Effector memory CD4-positive, alpha-beta T cell (primary cell): ENCODE data around the gene ARSG.
"Not testable (repeated sequence)": the region's sequence is repeated elsewhere in the genome, so short reads cannot be mapped to it uniquely, and the experiment has no call there.

Source experiments
- DNase-seq, 3 donors: peaks; one replicate each; pipeline ENCODE4 v3.0.0-alpha.2; 2020
- H3K27ac ChIP-seq: 2 replicates; pipeline ENCODE4 v1.7.0; 2013; ENCODE audit warnings: mild to moderate bottlenecking, low read length, moderate library complexity; ENCODE audit not compliant: insufficient read depth, poor library complexity, severe bottlenecking
- H3K27me3 ChIP-seq: replicated peaks from 2 replicates; pipeline ENCODE4 v1.7.0; 2013; ENCODE audit warnings: mild to moderate bottlenecking, low read length; ENCODE audit not compliant: insufficient read depth, control insufficient read depth, poor library complexity, severe bottlenecking
- H3K36me3 ChIP-seq: 2 replicates; pipeline ENCODE4 v1.7.0; 2013; ENCODE audit warnings: mild to moderate bottlenecking, low read length, moderate library complexity; ENCODE audit not compliant: control insufficient read depth, insufficient read depth
- H3K4me1 ChIP-seq: 2 replicates; pipeline ENCODE4 v1.7.0; 2013; ENCODE audit warnings: low read length, mild to moderate bottlenecking; ENCODE audit not compliant: control insufficient read depth, insufficient read depth, poor library complexity, severe bottlenecking
- H3K4me3 ChIP-seq: 2 replicates; pipeline ENCODE4 v1.7.0; 2013; ENCODE audit warnings: low read length, low read depth, mild to moderate bottlenecking; ENCODE audit not compliant: insufficient read depth, poor library complexity, severe bottlenecking
- H3K9me3 ChIP-seq: 2 replicates; pipeline ENCODE4 v1.7.0; 2013; ENCODE audit warnings: mild to moderate bottlenecking, low read length, moderate library complexity; ENCODE audit not compliant: control insufficient read depth

Gene ARSG

DNA sequence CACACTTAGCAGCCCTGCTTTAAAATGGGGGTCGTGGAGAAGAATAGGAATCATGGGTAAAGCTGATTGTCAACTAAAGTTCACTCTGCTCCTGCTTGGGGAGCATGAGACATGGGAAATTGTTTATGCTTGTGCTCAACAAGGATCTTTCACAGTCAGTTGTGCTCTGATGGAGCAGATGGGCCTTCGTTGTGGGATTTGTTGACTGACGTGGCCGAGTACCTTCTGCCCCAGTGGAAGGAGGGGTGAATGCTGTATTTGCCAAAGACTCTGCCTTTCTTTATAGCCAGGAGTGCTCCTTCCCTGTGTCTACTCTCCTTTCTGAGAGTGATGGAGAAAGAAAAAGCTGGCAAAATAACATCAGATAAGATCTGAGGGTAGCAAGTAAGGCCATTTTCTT is 11.4 kb downstream of the ARSG start:
- DNase-seq, result no peak

DNA sequence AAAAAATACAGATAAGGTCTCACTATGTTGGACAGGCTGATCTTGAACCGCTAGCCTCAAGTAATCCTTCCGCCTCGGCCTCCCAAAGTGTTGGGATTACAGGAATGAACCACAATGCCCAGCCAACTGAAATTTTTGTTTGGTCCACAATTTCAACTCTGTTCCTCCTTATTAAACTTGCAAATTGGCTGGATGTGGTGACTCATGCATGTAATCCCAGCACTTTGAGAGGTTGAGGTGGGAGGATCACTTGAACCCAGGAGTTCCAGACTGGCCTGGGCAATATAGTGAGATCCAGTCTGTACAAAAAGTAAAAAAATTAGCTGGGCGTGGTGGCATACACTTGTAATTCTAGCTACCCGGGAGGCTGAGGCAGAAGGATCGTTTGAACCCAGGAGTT is 13.4 kb downstream of the ARSG start:
- H3K27ac ChIP-seq, result no peak overlapping the region
- no peaks in the 10 kb centered on the region for H3K9me3 ChIP-seq
- no peak for DNase-seq
- no peaks in the 10 kb centered on the region for H3K36me3 ChIP-seq
- H3K4me1 ChIP-seq, result no peaks in the 10 kb centered on the region
- H3K27me3 ChIP-seq, result no peaks in the 10 kb centered on the region
- no peak overlapping the region for H3K4me3 ChIP-seq

More for the DNA sequence above, 11.4 kb downstream of the ARSG start:
- H3K4me1 ChIP-seq, result peaks cover 10% of the 10 kb centered on the region
- H3K9me3 ChIP-seq, result no peaks in the 10 kb centered on the region
- no peak overlapping the region for H3K4me3 ChIP-seq
- no peaks in the 10 kb centered on the region for H3K27me3 ChIP-seq
- no peaks in the 10 kb centered on the region for H3K36me3 ChIP-seq
- no peak overlapping the region for H3K27ac ChIP-seq

DNA sequence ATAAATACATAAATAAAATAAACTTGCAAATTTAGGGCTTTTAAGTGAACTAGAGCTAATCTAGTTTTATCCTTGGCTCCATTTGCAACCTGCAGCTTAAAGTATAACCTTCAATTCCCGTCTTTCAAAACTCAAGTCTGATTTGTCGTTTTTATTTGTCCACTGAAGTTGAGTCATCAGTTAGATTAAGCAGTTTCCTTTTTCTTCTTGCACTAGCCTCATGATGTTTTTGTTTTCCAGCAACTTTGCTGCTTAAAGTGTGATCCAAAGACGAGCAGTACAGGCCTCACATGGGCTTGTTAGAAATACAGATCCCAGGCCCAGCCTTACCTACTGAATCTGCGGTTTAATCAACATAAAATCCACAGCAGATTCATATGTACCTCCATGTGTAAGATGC is 13.8 kb downstream of the ARSG start:
- no peaks in the 10 kb centered on the region for H3K36me3 ChIP-seq
- H3K4me3 ChIP-seq, result no peak overlapping the region
- DNase-seq, result no peak
- no peaks in the 10 kb centered on the region for H3K9me3 ChIP-seq
- no peak overlapping the region for H3K27ac ChIP-seq
- no peaks in the 10 kb centered on the region for H3K27me3 ChIP-seq
- H3K4me1 ChIP-seq, result peaks cover 4% of the 10 kb centered on the region

DNA sequence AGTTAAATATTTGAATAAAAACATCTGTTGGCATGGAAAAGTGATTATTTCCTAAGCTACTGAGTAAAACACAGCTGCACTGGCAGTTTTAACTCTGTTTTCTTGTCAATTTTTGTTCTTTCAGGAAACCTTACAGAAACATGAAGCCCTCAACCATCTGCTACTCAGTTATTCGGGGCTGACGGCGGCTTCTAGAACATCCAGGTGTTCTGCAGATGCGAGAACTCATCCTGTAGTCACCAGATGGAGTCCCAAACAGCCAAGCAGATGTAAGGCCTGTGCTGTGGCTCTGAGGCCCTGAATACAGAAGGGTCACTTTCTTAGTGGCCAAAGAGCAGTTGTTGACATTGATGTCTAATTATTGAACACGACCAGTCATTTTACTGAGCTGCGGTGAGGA is 15.5 kb downstream of the ARSG start:
- H3K27ac ChIP-seq, result no peak overlapping the region
- no peak overlapping the region for H3K4me3 ChIP-seq
- H3K4me1 ChIP-seq, result peaks cover 6% of the 10 kb centered on the region
- DNase-seq, result no peak
- no peaks in the 10 kb centered on the region for H3K36me3 ChIP-seq
- no peaks in the 10 kb centered on the region for H3K9me3 ChIP-seq
- H3K27me3 ChIP-seq, result no peaks in the 10 kb centered on the region

DNA sequence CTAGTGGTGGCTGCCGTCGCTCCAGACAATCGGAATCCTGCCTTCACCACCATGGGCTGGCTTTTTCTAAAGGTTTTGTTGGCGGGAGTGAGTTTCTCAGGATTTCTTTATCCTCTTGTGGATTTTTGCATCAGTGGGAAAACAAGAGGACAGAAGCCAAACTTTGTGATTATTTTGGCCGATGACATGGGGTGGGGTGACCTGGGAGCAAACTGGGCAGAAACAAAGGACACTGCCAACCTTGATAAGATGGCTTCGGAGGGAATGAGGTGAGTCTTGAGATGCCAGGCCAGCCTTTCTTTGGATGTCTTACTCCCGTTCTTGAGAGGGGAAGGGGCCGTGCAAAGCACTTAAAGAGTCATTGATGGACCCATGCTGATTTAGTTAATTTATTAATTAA is 16.1 kb downstream of the ARSG start:
- no peak for DNase-seq
- Histone ChIP-seq H3K9me3 (no peaks in the 10 kb centered on the region), H3K4me1 (peaks cover 6% of the 10 kb centered on the region), H3K4me3 (no peak overlapping the region), H3K36me3 (no peaks in the 10 kb centered on the region), H3K27ac (no peak overlapping the region), H3K27me3 (no peaks in the 10 kb centered on the region)

DNA sequence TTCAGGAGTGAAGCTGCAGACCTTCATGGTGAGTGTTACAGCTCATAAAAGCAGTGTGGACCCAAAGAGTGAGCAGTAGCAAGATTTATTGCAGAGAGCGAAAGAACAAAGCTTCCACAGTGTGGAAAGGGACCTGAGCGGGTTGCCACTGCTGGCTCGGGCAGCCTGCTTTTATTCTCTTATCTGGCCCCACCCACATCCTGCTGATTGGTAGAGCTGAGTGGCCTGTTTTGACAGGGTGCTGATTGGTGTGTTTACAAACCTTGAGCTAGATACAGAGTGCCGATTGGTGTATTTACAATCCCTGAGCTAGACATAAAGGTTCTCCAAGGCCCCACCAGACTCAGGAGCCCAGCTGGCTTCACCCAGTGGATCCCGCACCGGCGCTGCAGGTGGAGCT is 17.2 kb downstream of the ARSG start:
- not testable (repeated sequence) for H3K4me3 ChIP-seq, H3K27ac ChIP-seq, H3K9me3 ChIP-seq, H3K4me1 ChIP-seq, H3K27me3 ChIP-seq, H3K36me3 ChIP-seq, DNase-seq

DNA sequence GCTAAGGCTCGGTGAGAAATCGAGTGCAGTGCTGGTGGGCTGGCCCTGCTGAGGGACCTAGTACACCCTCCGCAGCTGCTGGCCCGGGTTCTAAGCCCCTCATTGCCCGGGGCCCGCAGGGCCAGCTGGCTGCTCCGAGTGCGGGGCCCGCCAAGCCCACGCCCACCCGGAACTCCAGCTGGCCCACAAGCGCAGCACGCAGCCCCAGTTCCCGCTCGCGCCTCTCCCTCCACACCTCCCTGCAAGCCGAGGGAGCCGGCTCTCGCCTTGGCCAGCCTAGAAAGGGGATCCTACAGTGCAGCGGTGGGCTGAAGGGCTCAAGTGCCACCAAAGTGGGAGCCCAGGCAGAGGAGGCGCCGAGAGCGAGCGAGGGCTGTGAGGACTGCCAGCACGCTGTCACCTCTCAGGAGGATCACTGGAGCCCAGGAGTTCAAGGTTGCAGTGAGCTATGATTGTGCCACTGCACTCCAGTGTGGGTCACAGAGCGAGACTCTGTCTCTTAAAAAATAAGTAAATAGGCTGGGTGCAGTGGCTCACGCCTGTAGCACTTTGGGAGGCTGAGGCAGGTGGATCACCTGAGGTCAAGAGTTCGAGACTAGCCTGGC is 17.9 kb downstream of the ARSG start:
- H3K36me3 ChIP-seq, H3K27me3 ChIP-seq, H3K27ac ChIP-seq, DNase-seq, H3K4me3 ChIP-seq, H3K9me3 ChIP-seq: not testable (repeated sequence)
- H3K4me1 ChIP-seq, result peaks cover 10% of the 10 kb centered on the region

DNA sequence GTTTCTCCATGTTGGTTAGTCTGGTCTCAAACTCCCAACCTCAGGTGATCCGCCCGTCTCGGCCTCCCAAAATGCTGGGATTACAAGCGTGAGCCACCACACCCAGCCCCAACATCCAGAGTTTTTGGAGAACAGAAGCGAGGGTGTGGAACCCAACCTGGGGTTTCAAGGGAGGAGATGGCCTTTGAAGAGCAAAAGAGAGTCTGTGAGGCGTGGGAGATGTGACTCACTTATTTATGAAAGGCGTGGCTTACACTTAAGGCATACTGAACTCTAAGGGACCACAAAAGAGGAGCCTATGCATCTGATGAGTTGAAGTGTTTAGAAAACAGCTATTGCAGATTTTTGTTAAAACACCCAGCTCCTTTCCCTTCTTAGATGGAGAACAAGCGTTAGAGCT is 18.9 kb downstream of the ARSG start:
- no peak overlapping the region for H3K27ac ChIP-seq
- DNase-seq, result no peak
- no peaks in the 10 kb centered on the region for H3K9me3 ChIP-seq
- peaks cover 20% of the 10 kb centered on the region for H3K4me1 ChIP-seq
- no peaks in the 10 kb centered on the region for H3K36me3 ChIP-seq
- no peaks in the 10 kb centered on the region for H3K27me3 ChIP-seq
- no peak overlapping the region for H3K4me3 ChIP-seq

DNA sequence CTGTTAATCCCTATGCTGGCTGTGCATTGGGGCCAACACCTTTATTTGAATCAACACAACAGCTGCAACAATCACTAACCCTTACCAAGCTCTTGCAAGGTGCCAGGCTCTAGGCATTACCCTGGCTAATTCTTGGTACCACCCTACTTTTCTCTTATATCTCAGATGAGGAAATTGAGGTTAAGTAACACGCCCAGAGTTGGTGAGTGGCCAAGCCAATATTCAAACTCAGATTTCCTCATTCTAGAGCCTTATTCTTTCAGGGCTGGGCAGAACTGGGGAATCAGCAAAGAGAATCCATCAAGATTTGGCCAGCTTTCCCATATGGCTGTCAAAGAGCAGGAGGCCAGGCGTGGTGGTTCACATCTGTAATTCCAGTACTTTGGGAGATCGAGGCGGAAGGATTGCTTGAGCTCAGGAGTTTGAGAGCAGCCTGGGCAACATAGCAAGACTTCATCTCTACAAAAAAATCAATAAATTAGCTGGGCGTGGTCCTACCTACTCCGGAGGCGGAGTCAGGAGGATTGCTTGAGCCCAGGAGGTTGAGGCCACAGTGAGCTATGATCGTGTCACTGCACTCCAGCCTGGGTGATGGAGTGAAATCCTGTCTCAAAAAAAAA is 23.7 kb downstream of the ARSG start:
- H3K27me3 ChIP-seq, result no peaks in the 10 kb centered on the region
- no peaks in the 10 kb centered on the region for H3K36me3 ChIP-seq
- no peak for DNase-seq
- no peak overlapping the region for H3K4me3 ChIP-seq
- no peaks in the 10 kb centered on the region for H3K9me3 ChIP-seq
- H3K4me1 ChIP-seq, result peaks cover 23% of the 10 kb centered on the region
- H3K27ac ChIP-seq, result peak overlapping the region; percentile 27

DNA sequence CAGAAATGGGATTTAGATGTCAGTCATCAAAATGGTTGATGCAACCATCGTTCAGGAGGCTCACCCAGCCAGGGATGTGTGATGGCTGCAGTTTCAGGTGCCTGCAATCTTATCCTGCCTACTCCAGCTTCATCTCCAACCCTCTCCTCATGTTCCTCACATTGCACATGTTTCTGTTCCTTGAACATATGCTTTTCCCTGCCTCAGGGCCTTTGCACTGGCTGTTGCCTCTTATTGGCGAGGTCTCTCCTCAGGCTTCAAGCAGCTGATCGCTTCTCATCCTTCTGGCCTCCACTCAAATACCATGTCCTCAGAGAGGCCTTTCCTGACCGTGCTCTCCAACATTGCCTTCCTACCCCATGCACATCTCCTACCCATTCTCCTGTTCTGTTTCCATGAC is 24.6 kb downstream of the ARSG start:
- Histone ChIP-seq H3K9me3 (no peaks in the 10 kb centered on the region), H3K4me1 (peaks cover 19% of the 10 kb centered on the region), H3K4me3 (no peak overlapping the region), H3K27me3 (no peaks in the 10 kb centered on the region), H3K27ac (no peak overlapping the region), H3K36me3 (no peaks in the 10 kb centered on the region)
- DNase-seq, result no peak
